ENCODE measurements around the gene ADK. TPM values are rescaled to one million over a fixed set of nuclear protein-coding genes. Genes with fewer than 3 reads are reported as not detected.
A peak's percentile ranks its signal among the peaks of the same experiment; 100 is the strongest.

ADK gene
- total RNA-seq, 1 experiment from 2014 or later = 66.6 TPM

GRCh38 chr10:74306227-74306982 is 155.4 kb downstream of the ADK start:
- Mint-ChIP-seq H3K36me3 (ENCODE audit: insufficient read depth, unreplicated experiment) (no peaks in the 10 kb centered on the region), H3K4me1 (ENCODE audit: low read depth, unreplicated experiment) (no peaks in the 10 kb centered on the region), H3K27ac (ENCODE audit: unreplicated experiment) (no peak overlapping the region), H3K27me3 (ENCODE audit: unreplicated experiment) (no peaks in the 10 kb centered on the region), H3K4me3 (ENCODE audit: low read depth, unreplicated experiment) (no peak overlapping the region), H3K9me3 (ENCODE audit: low read depth, unreplicated experiment) (no peaks in the 10 kb centered on the region)
- no peak for DNase-seq
- CTCF ChIA-PET = no interaction called here
- no TSS peak for BruUV-seq (replicated peaks)
- intact Hi-C loops (cut with micrococcal nuclease; ENCODE audit: unreplicated experiment) = no loop called here
- TF ChIP-seq, protein P1, sequence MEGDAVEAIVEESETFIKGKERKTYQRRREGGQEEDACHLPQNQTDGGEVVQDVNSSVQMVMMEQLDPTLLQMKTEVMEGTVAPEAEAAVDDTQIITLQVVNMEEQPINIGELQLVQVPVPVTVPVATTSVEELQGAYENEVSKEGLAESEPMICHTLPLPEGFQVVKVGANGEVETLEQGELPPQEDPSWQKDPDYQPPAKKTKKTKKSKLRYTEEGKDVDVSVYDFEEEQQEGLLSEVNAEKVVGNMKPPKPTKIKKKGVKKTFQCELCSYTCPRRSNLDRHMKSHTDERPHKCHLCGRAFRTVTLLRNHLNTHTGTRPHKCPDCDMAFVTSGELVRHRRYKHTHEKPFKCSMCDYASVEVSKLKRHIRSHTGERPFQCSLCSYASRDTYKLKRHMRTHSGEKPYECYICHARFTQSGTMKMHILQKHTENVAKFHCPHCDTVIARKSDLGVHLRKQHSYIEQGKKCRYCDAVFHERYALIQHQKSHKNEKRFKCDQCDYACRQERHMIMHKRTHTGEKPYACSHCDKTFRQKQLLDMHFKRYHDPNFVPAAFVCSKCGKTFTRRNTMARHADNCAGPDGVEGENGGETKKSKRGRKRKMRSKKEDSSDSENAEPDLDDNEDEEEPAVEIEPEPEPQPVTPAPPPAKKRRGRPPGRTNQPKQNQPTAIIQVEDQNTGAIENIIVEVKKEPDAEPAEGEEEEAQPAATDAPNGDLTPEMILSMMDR (IDR thresholded peaks at IDR 0.05; ENCODE audit: unreplicated experiment) = no peak

GRCh38 chr10:74307061-74307651 is 156.1 kb downstream of the ADK start:
- H3K36me3 Mint-ChIP-seq (ENCODE audit: insufficient read depth, unreplicated experiment) = no peaks in the 10 kb centered on the region
- TF ChIP-seq, protein P1 (IDR thresholded peaks at IDR 0.05; ENCODE audit: unreplicated experiment) = no peak
- no peaks in the 10 kb centered on the region for H3K9me3 Mint-ChIP-seq (ENCODE audit: low read depth, unreplicated experiment)
- no peaks in the 10 kb centered on the region for H3K4me1 Mint-ChIP-seq (ENCODE audit: low read depth, unreplicated experiment)
- H3K4me3 Mint-ChIP-seq (ENCODE audit: low read depth, unreplicated experiment) = no peak overlapping the region
- CTCF ChIA-PET = no interaction called here
- BruUV-seq (replicated peaks) = no TSS peak
- intact Hi-C loops (cut with micrococcal nuclease; ENCODE audit: unreplicated experiment) = no loop called here
- no peaks in the 10 kb centered on the region for H3K27me3 Mint-ChIP-seq (ENCODE audit: unreplicated experiment)
- H3K27ac Mint-ChIP-seq (ENCODE audit: unreplicated experiment) = no peak overlapping the region
- DNase-seq = no peak

DNA sequence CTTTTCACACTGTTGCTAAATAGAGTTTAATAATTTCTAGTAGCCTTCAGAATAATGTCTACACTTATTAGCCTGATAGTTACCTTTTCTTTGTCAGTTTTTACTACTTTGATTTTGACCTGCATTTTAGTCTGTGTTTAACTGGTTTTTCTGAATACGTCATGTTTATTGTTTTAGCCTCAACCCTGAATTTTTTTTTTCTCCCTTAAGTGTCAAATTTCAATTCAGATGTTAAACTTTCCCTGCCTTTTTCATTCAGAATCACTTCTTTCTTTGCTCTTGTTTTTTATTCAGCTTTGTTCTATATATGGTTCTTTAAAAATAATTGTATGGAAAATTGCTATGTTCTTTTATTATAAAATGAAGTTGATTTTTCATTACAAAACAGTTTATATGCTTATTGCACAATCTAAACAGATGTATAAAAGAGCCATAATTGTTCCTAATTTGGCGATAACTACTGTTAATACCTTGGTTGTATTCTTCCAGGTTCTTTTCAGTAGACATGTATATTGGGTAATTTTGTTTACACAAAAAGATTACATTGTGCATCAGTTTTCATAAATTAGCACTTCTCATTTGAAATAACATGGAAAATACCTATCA is 159.7 kb downstream of the ADK start:
- no peak for DNase-seq
- no TSS peak for BruUV-seq (replicated peaks)
- no peaks in the 10 kb centered on the region for H3K27me3 Mint-ChIP-seq (ENCODE audit: unreplicated experiment)
- H3K27ac Mint-ChIP-seq (ENCODE audit: unreplicated experiment) = no peak overlapping the region
- no peaks in the 10 kb centered on the region for H3K4me1 Mint-ChIP-seq (ENCODE audit: low read depth, unreplicated experiment)
- CTCF ChIA-PET = no interaction called here
- H3K9me3 Mint-ChIP-seq (ENCODE audit: low read depth, unreplicated experiment) = no peaks in the 10 kb centered on the region
- H3K36me3 Mint-ChIP-seq (ENCODE audit: insufficient read depth, unreplicated experiment) = no peaks in the 10 kb centered on the region
- TF ChIP-seq, protein P1 (IDR thresholded peaks at IDR 0.05; ENCODE audit: unreplicated experiment) = no peak
- intact Hi-C loops (cut with micrococcal nuclease; ENCODE audit: unreplicated experiment) = no loop called here
- H3K4me3 Mint-ChIP-seq (ENCODE audit: low read depth, unreplicated experiment) = no peak overlapping the region

GRCh38 chr10:74314166-74314565 is 163.1 kb downstream of the ADK start:
- H3K4me1 Mint-ChIP-seq (ENCODE audit: low read depth, unreplicated experiment) = no peaks in the 10 kb centered on the region
- no peaks in the 10 kb centered on the region for H3K36me3 Mint-ChIP-seq (ENCODE audit: insufficient read depth, unreplicated experiment)
- no TSS peak for BruUV-seq (replicated peaks)
- peak; percentile 6 for DNase-seq
- H3K27me3 Mint-ChIP-seq (ENCODE audit: unreplicated experiment) = no peaks in the 10 kb centered on the region
- peaks cover 2% of the 10 kb centered on the region for H3K9me3 Mint-ChIP-seq (ENCODE audit: low read depth, unreplicated experiment)
- TF ChIP-seq, protein P1 (IDR thresholded peaks at IDR 0.05; ENCODE audit: unreplicated experiment) = no peak
- CTCF ChIA-PET = no interaction called here
- intact Hi-C loops (cut with micrococcal nuclease; ENCODE audit: unreplicated experiment) = no loop called here
- H3K27ac Mint-ChIP-seq (ENCODE audit: unreplicated experiment) = no peak overlapping the region
- H3K4me3 Mint-ChIP-seq (ENCODE audit: low read depth, unreplicated experiment) = no peak overlapping the region
